Stimulated activated CD8-positive, alpha-beta memory T cell treated with anti-CD3 and anti-CD28 coated beads, Interleukin-12 subunit alpha, Interleukin-12 subunit beta, amount 100 ng/mL, for 4 hours (primary cell): ENCODE measurements around the gene HNRNPAB.
"Not testable (repeated sequence)": the region's sequence is repeated elsewhere in the genome, so short reads cannot be mapped to it uniquely, and the experiment has no call there.

Experiments
- DNase-seq: peaks from one replicate; pipeline ENCODE4 v3.0.0-alpha.2; 2020; ENCODE audit warnings: low read depth

The HNRNPAB gene

DNA sequence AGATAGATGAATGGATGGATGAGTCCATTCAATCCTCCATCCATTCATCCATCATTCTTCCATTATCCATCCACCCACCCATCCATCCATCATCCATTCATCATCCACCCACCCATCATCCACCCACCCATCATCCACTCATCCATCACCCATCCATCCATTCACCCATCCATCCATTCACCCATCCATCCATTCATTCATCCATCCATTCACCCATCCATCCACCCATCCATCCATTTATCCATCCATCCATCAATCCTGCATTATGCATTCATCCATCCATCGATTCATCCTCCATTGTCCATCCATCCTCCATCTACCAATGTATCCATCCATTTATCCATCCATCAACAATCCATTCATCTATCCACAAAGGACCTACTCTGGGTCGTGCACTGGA is 41.1 kb downstream of the HNRNPAB start:
- no peak for DNase-seq

DNA sequence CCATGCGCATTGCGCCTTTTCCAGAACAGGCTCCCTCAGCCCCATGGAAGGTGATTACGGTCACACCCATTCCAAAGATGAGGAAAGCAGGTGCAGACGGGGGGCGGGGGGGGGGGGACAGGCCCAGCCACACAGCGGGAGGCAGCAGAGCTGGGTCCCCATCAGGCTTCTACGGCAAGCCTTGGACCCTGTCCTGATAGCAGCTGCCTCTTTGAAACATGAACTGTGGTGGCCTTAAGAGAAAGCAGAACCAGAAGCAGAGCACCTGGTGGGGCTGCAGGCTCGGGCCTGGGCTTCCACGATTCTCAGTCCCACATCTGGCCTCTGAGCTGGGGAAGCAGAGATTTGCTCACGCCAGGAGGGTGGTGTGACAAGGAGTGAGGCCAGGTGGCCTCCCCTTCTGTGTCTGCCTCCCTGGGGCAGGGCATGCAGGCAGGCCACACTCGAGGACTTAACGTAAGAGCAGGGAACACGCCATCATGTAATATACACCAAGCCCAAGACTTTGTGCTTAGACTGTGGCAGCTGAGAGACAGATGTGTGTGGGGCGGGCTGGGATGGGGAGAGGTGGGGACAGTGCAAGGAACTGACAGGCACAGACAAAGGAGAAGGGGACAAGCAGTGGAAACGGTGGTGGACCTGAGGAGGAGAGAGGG is 42.4 kb downstream of the HNRNPAB start:
- DNase-seq = no peak

DNA sequence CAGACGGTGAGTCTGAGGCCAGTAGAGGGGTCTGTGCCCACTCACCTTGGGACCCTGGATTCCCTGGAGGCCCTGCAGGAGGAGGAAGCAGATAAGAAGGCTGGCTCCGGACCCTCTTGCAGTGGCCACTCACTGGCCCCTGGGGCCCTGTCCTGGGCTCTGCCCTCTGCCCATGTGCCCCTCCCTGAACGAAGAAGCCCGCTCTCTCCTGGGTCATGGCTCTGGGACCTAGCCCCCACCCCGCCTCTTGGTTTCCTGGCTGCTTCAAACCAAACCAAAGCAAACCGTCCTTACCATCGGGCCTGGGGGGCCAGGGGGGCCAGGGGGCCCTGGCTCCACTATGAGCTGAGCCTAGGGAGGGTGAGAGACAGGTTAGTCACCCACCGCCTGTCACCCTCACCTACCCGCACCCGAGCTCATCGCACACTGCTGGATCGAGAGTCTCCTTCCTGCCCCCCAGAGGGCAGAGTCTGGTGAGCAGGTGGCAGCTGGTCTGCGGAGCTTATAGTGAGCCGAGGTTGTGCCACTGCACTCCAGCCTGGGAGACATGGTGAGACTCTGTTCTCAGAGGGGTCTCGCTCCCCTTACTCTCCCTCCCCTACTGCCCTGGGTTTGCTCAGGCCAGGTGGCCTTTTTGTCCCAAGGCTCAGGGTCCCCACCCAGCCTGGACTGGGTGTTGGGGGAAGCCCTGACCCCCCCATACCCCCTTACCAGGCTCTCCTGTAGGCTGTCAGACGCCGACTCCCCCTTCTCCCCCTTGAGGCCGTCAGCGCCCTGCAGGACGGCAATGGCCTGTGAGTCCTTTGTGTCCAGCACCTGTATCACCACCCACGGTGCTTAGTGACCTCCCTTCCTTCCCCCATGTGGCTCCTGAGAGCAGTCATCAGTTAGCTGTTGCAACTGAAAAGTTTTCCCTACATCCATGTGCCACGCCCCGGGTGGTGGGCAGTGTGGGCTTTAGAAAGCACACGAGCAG is 43.4 kb downstream of the HNRNPAB start:
- no peak for DNase-seq

DNA sequence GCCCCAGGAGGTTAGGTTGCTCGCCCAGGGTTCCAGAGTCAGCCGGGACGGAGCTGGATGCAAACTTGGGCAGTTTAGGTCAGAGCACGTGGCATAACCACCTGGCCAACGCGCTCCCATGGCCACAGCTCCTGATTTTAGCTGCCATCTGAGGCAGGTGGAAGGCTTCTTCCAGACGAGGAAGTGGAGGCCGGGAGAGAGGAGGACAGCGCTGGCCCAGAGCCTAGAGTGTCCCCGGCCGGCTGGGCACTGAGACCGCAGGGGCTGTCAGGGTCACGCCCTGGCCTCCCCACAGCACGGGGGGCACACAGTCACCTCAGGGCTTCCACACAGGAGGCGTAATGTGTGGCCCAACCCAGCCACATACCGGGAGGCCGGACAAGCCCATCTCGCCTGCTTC is 44.4 kb downstream of the HNRNPAB start:
- no peak for DNase-seq

DNA sequence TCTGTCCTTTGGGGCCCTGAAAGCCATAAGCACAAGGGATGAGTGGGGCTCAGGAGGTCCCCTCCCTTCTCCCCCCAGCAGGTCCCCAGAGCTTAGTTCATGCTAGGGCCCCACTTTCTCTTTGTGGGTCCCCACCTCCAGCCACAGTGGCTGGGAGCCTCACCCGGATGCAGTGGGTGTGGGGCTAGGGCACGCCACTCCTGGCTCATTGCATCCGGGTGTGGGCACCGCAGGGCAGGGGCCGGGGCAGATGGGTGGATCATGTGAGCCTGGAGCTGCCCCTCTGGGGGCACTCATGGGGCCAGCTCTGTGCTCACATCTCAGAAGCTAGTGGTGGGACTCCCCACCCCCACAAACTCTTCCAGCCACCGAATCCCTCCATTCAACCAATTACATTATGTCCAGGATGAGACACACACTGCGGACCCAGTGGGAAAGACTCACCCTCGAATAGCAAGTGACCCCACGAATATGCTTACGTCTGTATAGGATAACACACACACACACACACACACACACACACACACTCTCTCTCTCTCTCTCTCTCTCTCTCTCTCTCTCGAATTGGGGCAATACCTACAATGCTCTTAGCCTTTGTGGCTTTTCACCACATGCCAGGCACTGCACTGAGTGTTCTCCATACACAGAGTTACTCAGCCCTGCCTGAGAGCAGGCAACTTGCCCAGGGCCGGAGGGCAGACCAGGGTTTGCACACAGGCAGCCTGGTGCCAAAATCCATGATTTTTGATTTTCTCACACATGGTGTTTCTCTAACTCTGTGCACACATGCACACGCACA is 45.1 kb downstream of the HNRNPAB start:
- no peak for DNase-seq

DNA sequence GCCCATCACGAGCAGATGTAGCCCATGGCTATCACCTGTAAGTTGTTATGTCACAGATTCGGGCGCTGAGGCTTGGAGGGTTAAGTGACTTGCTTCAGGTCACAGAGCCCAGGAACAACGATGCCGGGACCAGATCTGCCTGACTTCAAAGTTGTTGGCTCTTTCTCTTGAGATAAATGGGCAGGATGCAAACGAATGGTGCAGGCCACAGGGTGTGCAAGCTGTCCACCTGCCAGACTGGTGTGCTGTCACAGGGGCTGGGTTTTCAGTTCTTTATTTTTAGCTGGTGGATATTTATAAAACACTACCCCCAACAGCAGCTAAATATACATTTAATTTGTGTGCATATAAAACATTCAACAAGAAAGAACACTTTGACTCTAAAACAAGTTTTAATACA is 45.9 kb downstream of the HNRNPAB start:
- DNase-seq = no peak

DNA sequence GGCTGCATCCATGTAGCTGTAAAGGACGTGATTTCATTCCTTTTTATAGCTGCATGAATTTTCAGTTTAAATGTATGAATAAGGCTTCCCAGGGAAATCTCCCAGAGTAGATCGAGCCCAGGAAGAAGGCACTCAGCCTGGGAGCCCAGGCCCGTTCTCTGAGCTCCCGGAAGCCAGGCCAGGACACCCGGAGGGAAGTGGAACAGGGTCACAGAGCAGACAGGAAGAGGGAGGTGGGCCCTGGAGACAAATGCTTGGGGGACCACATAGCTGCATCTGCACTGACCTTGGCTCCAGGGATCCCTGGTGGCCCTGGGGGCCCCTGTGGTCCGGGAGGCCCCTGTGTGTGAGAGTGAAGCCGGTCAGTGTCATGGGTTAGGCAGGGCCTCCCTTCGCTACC is 47.9 kb downstream of the HNRNPAB start:
- DNase-seq = no peak

DNA sequence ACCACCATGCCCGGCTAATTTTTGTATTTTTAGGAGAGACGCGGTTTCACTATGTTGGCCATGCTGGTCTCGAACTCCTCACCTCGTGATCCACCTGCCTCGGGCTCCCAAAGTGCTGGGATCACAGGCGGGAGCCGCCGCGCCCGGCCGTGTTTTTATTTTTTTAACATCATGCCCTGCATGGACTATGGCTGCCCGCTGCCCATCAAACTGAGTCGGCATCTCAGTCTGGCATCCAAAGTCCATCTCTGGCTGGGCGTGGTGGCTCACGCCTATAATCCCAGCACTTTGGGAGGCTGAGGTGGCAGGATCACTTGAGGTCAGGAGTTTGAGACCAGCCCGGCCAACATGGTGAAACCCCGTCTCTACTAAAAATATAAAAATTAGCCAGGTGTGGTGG is 49.3 kb downstream of the HNRNPAB start:
- not testable (repeated sequence) for DNase-seq

DNA sequence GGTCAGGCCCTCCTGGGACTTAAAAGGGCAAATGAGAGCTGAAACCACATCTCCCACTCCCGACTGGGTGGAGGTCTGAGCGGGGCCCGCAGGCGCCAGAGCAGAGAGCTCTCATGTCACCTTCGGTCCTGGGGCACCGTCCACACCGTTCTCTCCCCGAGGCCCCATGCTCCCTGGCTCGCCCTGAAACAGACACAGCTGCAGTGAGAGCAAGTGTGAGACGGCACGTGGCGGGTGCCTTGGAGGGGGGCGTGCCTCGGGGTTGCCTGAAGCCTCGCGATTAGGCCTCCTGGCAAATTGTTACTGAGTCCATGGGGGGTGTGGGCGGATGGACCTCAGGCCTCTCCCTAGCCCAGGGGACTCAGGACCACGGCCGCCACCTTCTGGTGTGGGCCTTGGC is 52.4 kb downstream of the HNRNPAB start:
- DNase-seq = no peak

DNA sequence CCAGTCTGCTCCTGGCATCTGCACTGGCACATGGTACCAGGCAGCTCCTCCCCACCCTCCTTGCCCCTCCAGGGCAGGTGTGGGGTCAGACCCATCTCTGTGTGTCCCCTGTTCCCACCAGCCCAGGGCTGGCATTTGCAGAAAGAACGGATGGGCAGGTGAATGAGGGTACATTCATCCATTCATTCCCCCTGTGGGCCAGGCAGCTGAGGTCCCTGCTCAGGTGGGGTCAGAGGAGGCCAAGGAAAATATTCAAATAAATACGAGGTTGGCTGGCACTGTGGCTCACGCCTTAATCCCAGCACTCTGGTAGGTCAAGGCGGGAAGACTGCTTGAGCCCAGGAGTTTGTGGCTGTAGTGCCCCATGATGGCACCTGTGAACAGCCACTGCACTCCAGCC is 53.3 kb downstream of the HNRNPAB start:
- DNase-seq = no peak

DNA sequence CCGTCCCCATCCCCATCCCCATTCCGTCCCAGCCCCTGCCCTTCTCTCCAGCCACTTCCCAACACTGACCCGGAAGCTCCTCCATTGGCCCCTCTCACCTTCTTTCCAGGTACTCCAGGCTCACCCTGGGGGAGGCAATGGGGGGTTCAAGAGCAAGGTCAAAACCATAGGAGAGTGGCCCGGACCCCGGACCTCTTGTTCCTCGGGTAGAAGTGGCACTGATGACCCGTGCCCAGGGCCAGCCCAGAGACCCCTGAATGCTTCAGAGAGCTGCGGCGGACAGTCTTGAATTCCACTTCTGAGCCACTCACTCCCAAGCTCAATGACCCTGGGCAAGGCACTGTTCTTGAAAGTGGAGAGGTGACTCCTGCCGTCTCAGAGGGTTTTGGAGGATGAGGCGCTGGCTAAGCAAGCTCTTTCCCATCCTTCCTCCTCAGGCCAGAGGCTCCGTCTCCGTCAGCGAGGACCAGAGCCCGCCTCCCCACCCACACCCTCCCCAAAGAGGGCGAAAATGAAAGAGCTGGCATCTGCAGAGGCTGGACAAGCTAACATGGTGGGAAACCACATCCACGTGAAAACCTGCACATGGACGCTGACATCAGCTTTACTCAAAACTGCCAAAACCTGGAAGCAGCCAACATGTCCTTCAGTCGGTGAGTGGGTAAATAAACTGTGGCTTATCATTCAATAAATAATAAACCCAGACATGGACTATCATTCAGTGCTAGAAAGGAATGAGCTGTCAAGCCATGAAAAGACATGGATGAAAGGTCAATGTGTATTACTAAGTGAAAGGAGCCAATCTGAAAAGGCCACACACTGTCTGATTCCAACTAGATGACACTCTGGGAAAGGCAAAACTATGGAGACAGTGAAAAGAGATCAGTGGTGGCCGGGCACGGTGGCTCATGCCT is 55.5 kb downstream of the HNRNPAB start:
- DNase-seq = no peak
